Measurements from ENCODE around the gene SMCO2. TPM values are rescaled to one million over a fixed set of nuclear protein-coding genes. Genes with fewer than 3 reads are reported as not detected.

Gene SMCO2
- total and polyA plus RNA-seq, 2 of the 8 experiments (the other 6 are each of a cell fraction or from before 2014, with no cell fraction given), result 0.24 to 0.80 TPM

DNA sequence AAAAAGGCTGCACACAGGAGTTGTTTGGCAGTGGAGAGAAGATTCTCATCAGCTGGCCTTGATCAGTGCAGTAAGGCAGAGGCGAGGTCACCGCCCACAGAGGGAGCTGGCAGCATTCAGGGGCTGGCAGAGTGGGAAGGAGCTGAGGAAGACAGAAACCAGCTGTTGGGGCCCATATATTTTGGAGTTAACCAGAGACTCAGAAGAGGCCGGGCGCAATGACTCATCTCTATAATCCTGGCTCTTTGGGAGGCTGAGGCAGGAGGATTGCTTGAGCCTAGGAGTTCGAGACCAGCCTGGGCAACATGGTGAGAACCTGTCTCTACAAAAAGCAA, 17.7 kb downstream of the SMCO2 start:
- Histone ChIP-seq H4K8ac (ENCODE audit: extremely low read depth, insufficient read depth, low read length) (no peak overlapping the region), H2BK20ac (ENCODE audit: low read length) (no peak overlapping the region), H4K5ac (ENCODE audit: insufficient read length, low read depth, low read length) (no peak overlapping the region), H4K91ac (replicated peaks; ENCODE audit: insufficient read length, low read length) (no peak overlapping the region), H2BK120ac (replicated peaks; ENCODE audit: low read depth, low read length) (no peak overlapping the region), H3K23me2 (ENCODE audit: low read depth, low read length) (no peaks in the 10 kb centered on the region), H3K79me2 (ENCODE audit: control insufficient read depth in 1 of 2, insufficient read depth in 2 of 2, low read length in 2 of 2) (no peaks in the 10 kb centered on the region), H3K23ac (ENCODE audit: insufficient read length) (no peak overlapping the region), H2AFZ (ENCODE audit: low read length) (no peak overlapping the region), H3K27me3 (replicated peaks in 1 of 4; ENCODE audit: control insufficient read depth in 3 of 4, extremely low read depth in 1 of 4, insufficient read depth in 3 of 4, low read length in 3 of 4) (no peaks in the 10 kb centered on the region), H3K4ac (replicated peaks; ENCODE audit: insufficient read length, low read depth, low read length) (no peak overlapping the region), H4K20me1 (replicated peaks in 1 of 2; ENCODE audit: control insufficient read depth in 1 of 2, insufficient read depth in 2 of 2, low read length in 2 of 2) (no peaks in the 10 kb centered on the region), H2BK15ac (ENCODE audit: low read length) (no peak overlapping the region), H3K79me1 (ENCODE audit: low read depth, low read length) (no peaks in the 10 kb centered on the region), H3K9ac (replicated peaks in 1 of 4; ENCODE audit: extremely low read depth in 1 of 4, low read depth in 3 of 4, low read length in 3 of 4) (no peak overlapping the region), H3K4me2 (ENCODE audit: insufficient read depth in 1 of 2, low read depth in 2 of 2, low read length in 2 of 2) (no peak overlapping the region), H3K56ac (replicated peaks; ENCODE audit: insufficient read length, low read depth, low read length) (no peak overlapping the region), H2BK5ac (ENCODE audit: low read depth, low read length) (no peak overlapping the region), H2AK5ac (ENCODE audit: low read depth, low read length) (no peak overlapping the region), H3K18ac (ENCODE audit: extremely low read depth, low read length) (no peak overlapping the region), H3K4me1 (replicated peaks in 1 of 4; ENCODE audit: control insufficient read depth in 3 of 4, insufficient read depth in 4 of 4, low read length in 3 of 4) (no peaks in the 10 kb centered on the region), H3K36me3 (ENCODE audit: control insufficient read depth in 2 of 4, insufficient read depth in 4 of 4, low read length in 3 of 4) (no peaks in the 10 kb centered on the region), H3K4me3 (ENCODE audit: extremely low read depth in 1 of 4, insufficient read depth in 2 of 4, low read depth in 3 of 4, low read length in 4 of 4) (no peak overlapping the region), H3K14ac (ENCODE audit: insufficient read length) (no peak overlapping the region), H3K9me3 (ENCODE audit: insufficient read depth in 2 of 2, low read depth in 1 of 2, low read length in 1 of 2) (no peaks in the 10 kb centered on the region), H3K27ac (ENCODE audit: low read depth, low read length) (no peak overlapping the region), H2BK12ac (ENCODE audit: low read depth, low read length) (no peak overlapping the region)
- 92% methylated on average over 5 of the region's 5 CpGs; no CpG with 5 or more reads in 1 of the 2 experiments for WGBS, 2 experiments (ENCODE audit: extremely low coverage in 1 of 2, insufficient coverage in 1 of 2, insufficient read length in 1 of 2, insufficient replicate concordance in 2 of 2, low coverage in 1 of 2, low lambda C conversion rate in 2 of 2, missing lambda C conversion rate in 1 of 2)
- DNase-seq (ENCODE audit: low read depth in 1 of 2, low spot score in 2 of 2), result no peak
- CTCF ChIA-PET (ENCODE audit: partially characterized antibody), result interaction anchor here (0.7 kb wide), 3 partner anchors 73 to 1729 kb away, joined by 3 to 4 read pairs (median 4); no protein-coding TSS in a partner anchor
- TF ChIP-seq NANOG (IDR thresholded peaks at IDR 0.05; ENCODE audit: insufficient read depth, low read depth, low read length, poor library complexity, severe bottlenecking) (no peak), CEBPB (IDR thresholded peaks at IDR 0.05; ENCODE audit: low read depth, low read length) (no peak), TBP (IDR thresholded peaks at IDR 0.05; ENCODE audit: low read depth, low read length) (no peak), MAFK (IDR thresholded peaks at IDR 0.05; ENCODE audit: low read depth, low read length) (no peak), NRF1 (IDR thresholded peaks at IDR 0.05; ENCODE audit: low read depth, low read length) (no peak)
- TF ChIP-seq, protein P1, sequence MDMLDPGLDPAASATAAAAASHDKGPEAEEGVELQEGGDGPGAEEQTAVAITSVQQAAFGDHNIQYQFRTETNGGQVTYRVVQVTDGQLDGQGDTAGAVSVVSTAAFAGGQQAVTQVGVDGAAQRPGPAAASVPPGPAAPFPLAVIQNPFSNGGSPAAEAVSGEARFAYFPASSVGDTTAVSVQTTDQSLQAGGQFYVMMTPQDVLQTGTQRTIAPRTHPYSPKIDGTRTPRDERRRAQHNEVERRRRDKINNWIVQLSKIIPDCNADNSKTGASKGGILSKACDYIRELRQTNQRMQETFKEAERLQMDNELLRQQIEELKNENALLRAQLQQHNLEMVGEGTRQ (IDR thresholded peaks at IDR 0.05; ENCODE audit: low read length), result no peak
- POLR2A ChIA-PET (ENCODE audit: partially characterized antibody), result no interaction called here
- FAIRE-seq, result no peak

Data from H1 (cell line).